GM12875 (cell line): ENCODE data around the gene ZNF331.

Source experiments
- H3K4me3 ChIP-seq: one replicate; pipeline ENCODE4 v1.5.1; 2011; ENCODE audit warnings: low read depth, low read length, control low read depth
- TF ChIP-seq, protein P1 (sequence below): IDR thresholded peaks from 2 replicates; pipeline ENCODE4 v1.5.1; 2011; ENCODE audit warnings: low read depth, mild to moderate bottlenecking, control low read depth, inconsistent platforms, low read length, moderate library complexity, borderline replicate concordance; ENCODE audit not compliant: insufficient read depth

ZNF331 gene

DNA sequence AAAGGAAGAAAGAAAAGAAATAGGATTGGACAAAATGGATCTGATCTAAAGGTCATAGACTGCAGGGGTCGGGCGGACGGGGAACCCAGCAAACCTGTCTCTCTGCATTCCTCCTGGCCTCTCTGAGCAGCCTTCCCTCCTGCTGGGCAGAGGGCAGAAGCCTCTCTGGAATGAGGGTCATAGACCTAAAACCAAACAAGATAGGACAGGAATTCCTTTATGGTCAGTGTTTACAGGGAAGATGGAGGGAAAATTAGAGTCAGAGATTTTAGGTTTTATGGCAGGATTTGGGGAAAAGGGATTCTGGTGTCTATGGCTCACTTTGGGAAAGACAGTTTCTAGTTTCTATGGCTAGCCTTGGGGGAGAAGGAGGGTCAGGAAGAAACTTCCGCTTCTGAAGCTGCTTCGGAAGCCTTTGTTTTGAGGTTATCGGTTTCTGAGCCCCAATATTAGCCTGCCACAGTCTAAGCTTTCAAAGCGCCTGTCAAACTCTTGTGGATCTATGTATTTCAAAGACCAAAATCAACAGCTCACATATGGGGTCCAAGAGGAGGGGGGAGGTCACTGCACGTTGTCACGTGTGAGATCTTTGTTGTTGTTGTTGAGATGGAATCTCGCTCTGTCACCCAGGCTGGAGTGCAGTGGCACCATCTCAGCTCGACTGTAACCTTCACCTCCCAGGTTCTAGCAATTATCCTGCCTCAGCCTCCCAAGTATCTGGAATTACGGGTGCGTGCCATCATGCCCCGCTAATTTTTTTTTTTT, 75.0 kb downstream of the ZNF331 start:
- H3K4me3 ChIP-seq, result no peak overlapping the region
- TF ChIP-seq, protein P1, sequence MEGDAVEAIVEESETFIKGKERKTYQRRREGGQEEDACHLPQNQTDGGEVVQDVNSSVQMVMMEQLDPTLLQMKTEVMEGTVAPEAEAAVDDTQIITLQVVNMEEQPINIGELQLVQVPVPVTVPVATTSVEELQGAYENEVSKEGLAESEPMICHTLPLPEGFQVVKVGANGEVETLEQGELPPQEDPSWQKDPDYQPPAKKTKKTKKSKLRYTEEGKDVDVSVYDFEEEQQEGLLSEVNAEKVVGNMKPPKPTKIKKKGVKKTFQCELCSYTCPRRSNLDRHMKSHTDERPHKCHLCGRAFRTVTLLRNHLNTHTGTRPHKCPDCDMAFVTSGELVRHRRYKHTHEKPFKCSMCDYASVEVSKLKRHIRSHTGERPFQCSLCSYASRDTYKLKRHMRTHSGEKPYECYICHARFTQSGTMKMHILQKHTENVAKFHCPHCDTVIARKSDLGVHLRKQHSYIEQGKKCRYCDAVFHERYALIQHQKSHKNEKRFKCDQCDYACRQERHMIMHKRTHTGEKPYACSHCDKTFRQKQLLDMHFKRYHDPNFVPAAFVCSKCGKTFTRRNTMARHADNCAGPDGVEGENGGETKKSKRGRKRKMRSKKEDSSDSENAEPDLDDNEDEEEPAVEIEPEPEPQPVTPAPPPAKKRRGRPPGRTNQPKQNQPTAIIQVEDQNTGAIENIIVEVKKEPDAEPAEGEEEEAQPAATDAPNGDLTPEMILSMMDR, result no peak

DNA sequence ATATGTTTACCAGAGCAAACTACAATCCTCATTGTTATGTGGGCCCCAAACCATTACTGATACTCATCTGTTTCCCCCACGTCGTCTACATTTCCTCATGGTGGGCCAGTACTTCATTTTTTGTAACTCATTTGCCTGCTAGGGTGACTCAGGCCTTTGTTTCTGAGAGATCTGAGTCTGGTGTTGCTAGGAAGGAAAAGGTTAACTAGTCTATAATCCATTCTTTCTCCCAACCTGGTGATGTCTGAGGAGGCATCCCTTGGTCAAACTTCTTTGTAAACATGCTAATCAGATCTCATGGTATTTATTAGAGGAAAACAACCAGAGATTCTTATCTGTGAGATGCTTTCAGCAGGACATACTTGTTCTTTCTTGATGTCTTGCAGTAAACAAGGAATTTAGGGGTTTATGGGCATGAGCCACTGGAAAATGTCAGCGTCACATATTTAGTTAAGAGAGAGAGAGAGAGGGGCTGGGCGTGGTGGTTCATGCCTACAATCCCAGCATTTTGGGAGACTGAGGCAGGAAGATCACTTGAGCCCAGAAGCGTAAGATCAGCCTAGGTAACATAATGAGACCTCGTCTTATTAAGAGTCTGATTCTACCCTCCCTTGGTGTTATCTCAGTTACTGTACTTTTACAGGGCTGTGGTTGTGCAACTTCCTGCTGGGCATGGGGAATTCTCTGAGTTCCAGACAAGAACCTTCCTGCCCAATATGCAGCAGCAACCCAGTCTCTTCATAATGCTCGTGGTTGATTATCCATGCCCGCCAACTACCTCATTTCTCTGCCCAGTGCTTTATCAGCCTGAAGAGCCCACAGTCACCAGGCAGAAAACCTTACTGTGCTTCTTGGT, 84.2 kb downstream of the ZNF331 start:
- TF ChIP-seq, protein P1, result no peak
- no peak overlapping the region for H3K4me3 ChIP-seq

DNA sequence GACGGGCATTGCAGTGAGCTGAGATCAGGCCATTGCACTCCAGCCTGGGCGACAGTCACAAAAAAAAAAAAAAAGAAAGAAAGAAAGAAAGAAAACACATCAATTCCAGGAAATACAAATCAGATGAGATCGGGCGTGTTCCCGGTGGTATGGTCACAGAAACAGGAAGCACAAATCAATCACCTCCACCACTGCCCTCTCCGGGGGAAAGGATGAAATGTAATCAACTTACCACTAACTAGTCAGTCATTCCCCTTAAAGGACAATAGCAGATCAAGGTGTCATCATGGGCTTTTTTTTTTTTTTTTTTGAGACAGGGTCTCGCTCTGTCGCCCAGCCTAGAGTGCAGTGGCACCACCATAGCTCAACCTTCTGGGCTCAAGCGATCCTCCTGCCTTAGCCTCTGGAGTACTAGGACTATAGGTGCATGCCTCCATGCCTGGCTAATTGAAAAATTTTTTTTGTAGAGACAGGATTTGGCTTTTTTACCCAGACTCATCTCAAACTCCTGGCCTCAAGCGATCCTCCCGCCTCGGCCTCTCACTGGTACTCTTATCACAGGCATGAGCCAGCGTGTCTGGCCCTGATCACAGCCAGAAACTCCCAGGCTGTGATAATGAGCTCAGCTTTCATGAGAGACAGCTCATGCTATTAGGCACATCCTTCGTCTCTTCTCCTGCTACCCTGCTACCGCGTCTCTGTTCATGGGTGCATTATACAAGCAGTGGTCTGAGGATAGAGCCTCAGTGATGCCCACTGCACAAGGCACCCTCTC, 87.0 kb downstream of the ZNF331 start:
- H3K4me3 ChIP-seq, result no peak overlapping the region
- TF ChIP-seq, protein P1, result no peak

DNA sequence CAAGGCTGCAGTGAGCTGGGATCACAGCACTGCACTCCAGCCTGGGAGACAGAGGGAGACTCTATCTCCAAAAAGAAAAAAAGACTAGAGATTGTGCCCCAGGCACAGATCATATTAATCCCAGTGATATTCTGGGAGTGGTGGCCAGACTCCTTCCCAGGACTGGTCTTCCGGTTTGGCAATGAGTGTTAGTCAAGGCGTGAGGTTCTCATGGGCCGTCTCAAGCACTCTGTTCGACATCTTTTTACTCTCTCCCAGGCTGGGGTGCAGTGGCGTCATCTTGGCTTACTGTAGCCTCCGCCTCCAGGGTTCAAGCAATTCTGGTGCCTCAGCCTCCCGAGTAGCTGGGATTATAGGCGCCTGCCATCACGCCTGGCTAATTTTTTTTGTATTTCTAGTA, 88.5 kb downstream of the ZNF331 start:
- no peak overlapping the region for H3K4me3 ChIP-seq
- TF ChIP-seq, protein P1, result no peak

DNA sequence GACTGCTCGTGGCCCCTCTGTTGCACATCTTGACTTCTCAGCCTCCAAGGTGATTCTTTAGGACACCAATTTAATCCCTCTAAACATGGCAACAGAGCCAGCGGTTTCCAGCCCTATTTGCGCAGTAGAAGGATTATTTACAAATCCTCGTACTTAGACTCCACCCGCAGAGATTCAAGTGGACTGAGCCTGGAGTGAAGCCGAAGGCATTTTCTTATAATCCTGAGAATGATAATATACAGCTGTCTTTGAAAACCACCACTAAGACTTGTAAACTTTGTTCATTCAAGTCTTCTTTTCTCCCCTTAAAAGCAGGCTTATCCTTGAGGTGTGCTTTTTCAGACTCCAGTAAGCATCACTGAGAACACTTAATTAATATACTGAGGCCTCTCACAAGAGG, 89.0 kb downstream of the ZNF331 start:
- TF ChIP-seq, protein P1, result no peak
- H3K4me3 ChIP-seq, result no peak overlapping the region
